Smooth muscle cell (in vitro differentiated cells): ENCODE data around the gene FAM120B. TPM values are rescaled to one million over a fixed set of nuclear protein-coding genes. Genes with fewer than 3 reads are reported as not detected.

Experiments used
- DNase-seq: peaks from one replicate; lab custom pipeline; 2025; ENCODE audit not compliant: unreplicated experiment; lab: John Stamatoyannopoulos, UW
- H2AFZ ChIP-seq: fragments of 200-600 bp; sonication (generic); 2 replicates; pipeline ENCODE4 v1.6.0; 2016; ENCODE audit warnings: antibody characterized with exemption, low read depth, mild to moderate bottlenecking
- H3F3A ChIP-seq: fragments of 200-600 bp; sonication (generic); 2 replicates; pipeline ENCODE4 v1.6.0; 2017; ENCODE audit warnings: antibody characterized with exemption, low read depth
- H3K27ac ChIP-seq: fragments of 200-600 bp; sonication (generic); 2 replicates; pipeline ENCODE4 v1.5.1; 2016; ENCODE audit warnings: low read depth, mild to moderate bottlenecking
- H3K27me3 ChIP-seq: fragments of 200-600 bp; sonication (generic); 2 replicates; pipeline ENCODE4 v1.6.1; 2016; ENCODE audit warnings: low read depth, mild to moderate bottlenecking
- H3K36me3 ChIP-seq: fragments of 200-600 bp; sonication (generic); 2 replicates; pipeline ENCODE4 v1.5.1; 2016; ENCODE audit warnings: low read depth
- H3K4me1 ChIP-seq: fragments of 200-600 bp; sonication (generic); 2 replicates; pipeline ENCODE4 v1.5.1; 2016; ENCODE audit warnings: low read depth
- H3K4me2 ChIP-seq: fragments of 200-600 bp; sonication (generic); 2 replicates; pipeline ENCODE4 v1.6.0; 2016; ENCODE audit warnings: mild to moderate bottlenecking
- H3K4me3 ChIP-seq: fragments of 200-600 bp; sonication (generic); 2 replicates; pipeline ENCODE4 v1.5.1; 2016; ENCODE audit warnings: mild to moderate bottlenecking
- H3K79me2 ChIP-seq: fragments of 200-600 bp; sonication (generic); 2 replicates; pipeline ENCODE4 v1.6.0; 2016; ENCODE audit warnings: low read depth, mild to moderate bottlenecking
- H3K9ac ChIP-seq: fragments of 200-600 bp; sonication (generic); 2 replicates; pipeline ENCODE4 v1.6.0; 2016; ENCODE audit warnings: low read depth
- H3K9me3 ChIP-seq: fragments of 200-600 bp; sonication (generic); replicated peaks from 2 replicates; pipeline ENCODE4 v1.5.1; 2016; ENCODE audit warnings: low read depth
- H4K20me1 ChIP-seq: fragments of 200-600 bp; sonication (generic); 2 replicates; pipeline ENCODE4 v1.6.0; 2016; ENCODE audit warnings: low read depth
- WGBS: methylation state at CpG from one replicate; pipeline ENCODE4 v1.1.7; 2016; ENCODE audit warnings: low lambda C conversion rate; 5-methylcytosine and 5-hydroxymethylcytosine counted together
- polyA plus RNA-seq: library from polyadenylated mRNA; unstranded; fragments of >200 nt; fragmentation: Nextera tagmentation; extraction: Ambion mirVana; gene quantifications from 2 replicates; pipeline ENCODE4 v1.2.1, GENCODE V29; 2016
- total RNA-seq: library from RNA; depleted of rRNA; stranded (reverse); fragments of >200 nt; gene quantifications from 2 replicates; pipeline ENCODE4 v1.2.3, GENCODE V29; 2014
- TF ChIP-seq, protein P1 (sequence below): fragments of 200-600 bp; sonication (generic); IDR thresholded peaks from 2 replicates; pipeline ENCODE4 v1.5.1; 2017; ENCODE audit warnings: borderline replicate concordance, mild to moderate bottlenecking, antibody characterized with exemption; ENCODE audit not compliant: insufficient read depth, poor library complexity, severe bottlenecking

FAM120B gene
- total and polyA plus RNA-seq, 2 experiments from 2014 or later = 17.8 to 26.3 TPM

DNA sequence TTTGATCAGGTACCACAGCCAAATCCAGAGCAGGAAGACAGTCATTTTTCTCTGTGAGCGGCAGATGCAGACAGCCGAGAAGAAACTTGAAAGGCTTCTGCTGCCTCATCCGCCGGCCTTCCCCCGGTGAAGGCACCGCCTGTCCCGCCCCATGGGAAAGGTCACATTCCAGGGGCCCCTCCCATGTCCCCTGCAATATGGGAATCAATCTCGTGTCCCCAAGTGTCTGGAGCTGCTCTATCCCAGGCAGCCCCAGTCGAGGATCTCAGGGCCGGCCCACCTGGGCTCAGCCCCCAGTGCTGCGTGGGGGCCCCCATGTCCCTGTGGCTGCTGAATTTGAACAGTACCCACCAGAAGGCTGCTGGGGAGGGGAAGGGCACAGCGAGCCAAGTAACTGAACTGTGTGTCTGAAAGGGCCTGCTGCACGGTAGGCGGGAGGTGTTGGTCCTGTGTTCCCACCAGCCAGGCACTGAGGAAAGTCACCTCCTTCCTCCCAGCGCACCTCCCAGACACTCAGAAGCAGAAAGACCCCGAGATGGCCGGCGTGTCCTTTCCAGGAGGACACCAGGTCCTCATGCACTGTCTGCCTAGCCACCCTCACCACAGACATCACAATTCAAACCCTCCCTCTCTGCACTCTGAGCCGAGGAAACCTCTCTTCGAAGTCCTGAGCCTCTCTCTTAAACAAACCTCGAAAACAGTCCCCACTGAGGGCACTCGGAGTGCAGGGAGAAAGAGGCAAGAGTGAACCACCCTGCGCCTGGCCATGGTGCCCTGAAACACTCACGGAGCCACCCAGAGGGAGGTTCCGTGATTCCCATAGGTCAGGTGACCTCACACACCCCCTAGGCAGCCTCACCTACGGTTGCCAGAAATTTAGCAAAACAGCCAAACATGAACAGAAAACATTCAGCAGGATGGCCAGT lies 147.3 kb downstream of the FAM120B start:
- Histone ChIP-seq H3K27me3 (peaks cover 8% of the 10 kb centered on the region), H2AFZ (no peak overlapping the region), H3K79me2 (no peaks in the 10 kb centered on the region), H3K4me1 (no peaks in the 10 kb centered on the region), H4K20me1 (no peaks in the 10 kb centered on the region), H3K27ac (no peak overlapping the region), H3K9me3 (no peaks in the 10 kb centered on the region), H3K4me3 (no peak overlapping the region), H3F3A (no peaks in the 10 kb centered on the region), H3K4me2 (no peak overlapping the region), H3K36me3 (no peaks in the 10 kb centered on the region), H3K9ac (no peak overlapping the region)
- TF ChIP-seq, protein P1, sequence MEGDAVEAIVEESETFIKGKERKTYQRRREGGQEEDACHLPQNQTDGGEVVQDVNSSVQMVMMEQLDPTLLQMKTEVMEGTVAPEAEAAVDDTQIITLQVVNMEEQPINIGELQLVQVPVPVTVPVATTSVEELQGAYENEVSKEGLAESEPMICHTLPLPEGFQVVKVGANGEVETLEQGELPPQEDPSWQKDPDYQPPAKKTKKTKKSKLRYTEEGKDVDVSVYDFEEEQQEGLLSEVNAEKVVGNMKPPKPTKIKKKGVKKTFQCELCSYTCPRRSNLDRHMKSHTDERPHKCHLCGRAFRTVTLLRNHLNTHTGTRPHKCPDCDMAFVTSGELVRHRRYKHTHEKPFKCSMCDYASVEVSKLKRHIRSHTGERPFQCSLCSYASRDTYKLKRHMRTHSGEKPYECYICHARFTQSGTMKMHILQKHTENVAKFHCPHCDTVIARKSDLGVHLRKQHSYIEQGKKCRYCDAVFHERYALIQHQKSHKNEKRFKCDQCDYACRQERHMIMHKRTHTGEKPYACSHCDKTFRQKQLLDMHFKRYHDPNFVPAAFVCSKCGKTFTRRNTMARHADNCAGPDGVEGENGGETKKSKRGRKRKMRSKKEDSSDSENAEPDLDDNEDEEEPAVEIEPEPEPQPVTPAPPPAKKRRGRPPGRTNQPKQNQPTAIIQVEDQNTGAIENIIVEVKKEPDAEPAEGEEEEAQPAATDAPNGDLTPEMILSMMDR = no peak
- DNase-seq = no peak
- 90% methylated on average over 26 of the region's 26 CpGs for WGBS

DNA sequence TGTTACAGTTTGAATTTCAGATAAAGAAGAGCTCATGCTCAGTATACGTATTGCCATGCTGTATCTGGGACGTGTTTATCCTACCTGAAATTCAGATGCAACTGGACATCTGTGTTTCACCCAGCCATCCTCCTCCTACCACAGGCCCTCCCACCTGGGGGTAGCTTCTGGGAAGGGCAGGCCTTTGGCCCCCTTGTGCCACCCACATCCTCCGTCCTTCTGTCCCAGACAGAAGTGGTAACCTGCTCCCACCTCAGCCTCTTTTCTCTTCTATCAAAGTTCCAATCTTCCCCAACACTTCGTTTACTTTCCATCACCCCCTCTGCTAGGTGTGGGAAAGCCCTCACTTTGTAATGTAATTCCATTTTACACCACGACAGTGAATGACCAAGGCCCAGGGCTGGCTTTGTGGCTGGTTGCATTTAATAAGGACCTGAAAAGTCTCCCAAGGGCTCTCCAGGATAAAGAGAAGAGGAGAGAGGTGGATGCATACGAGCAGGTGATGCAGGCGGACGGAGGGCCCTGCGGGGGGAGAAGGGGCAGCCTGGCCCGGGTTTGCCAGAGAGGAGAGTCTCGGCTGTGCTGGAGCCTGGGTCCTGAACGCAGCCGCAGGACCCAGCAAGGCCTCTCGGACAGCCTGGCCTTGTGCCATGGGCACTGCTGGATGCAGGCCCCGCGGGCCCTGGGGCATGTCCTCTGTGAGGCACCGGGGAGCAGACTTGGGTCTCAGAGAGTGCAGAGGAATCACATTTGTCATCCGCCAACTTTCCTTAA lies 148.1 kb downstream of the FAM120B start:
- Histone ChIP-seq H2AFZ (no peak overlapping the region), H3K9ac (no peak overlapping the region), H3K4me3 (no peak overlapping the region), H3K4me1 (no peaks in the 10 kb centered on the region), H3K27me3 (peaks cover 12% of the 10 kb centered on the region), H3K79me2 (no peaks in the 10 kb centered on the region), H3F3A (no peaks in the 10 kb centered on the region), H3K36me3 (no peaks in the 10 kb centered on the region), H3K9me3 (no peaks in the 10 kb centered on the region), H4K20me1 (no peaks in the 10 kb centered on the region), H3K4me2 (no peak overlapping the region), H3K27ac (no peak overlapping the region)
- no peak for DNase-seq
- 88% methylated on average over 18 of the region's 18 CpGs for WGBS
- TF ChIP-seq, protein P1 = no peak

DNA sequence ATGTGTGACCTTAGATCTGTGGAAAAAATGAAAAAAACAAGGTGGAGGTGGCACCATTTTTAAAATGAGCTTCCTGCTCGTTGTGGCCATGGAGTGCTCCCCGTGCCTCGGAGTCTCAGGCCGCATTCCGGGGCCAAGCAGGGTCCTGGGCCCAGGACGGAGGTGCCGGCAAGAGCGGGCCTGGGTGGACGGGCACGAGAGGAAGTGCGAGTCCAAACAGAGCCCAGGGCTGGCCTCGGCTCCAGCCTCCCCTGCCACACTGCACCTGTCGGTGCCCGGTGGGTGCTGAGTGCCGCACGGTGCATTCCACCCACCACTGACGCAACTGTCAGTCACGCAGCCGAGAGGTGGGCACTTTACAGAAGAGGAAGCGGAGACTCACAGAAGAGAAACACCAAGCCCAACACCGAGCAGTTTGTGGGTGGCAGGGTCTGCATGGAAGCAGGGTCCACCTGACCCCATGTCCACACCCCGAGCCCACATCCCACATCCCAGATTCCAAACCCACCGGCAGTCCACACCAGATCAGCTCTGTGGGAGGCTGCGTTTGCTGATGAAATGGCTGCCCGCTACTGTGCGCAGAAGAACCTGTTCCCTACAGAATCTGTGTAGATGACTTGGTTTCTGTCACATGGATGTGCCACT lies 148.9 kb downstream of the FAM120B start:
- H3K4me1 ChIP-seq = no peaks in the 10 kb centered on the region
- H3K36me3 ChIP-seq = no peaks in the 10 kb centered on the region
- no peaks in the 10 kb centered on the region for H3F3A ChIP-seq
- no peak overlapping the region for H3K9ac ChIP-seq
- H3K27me3 ChIP-seq = peaks cover 19% of the 10 kb centered on the region
- H2AFZ ChIP-seq = no peak overlapping the region
- 96% methylated on average over 26 of the region's 26 CpGs for WGBS
- TF ChIP-seq, protein P1 = no peak
- no peak for DNase-seq
- H3K79me2 ChIP-seq = no peaks in the 10 kb centered on the region
- H3K4me2 ChIP-seq = no peak overlapping the region
- H3K4me3 ChIP-seq = no peak overlapping the region
- H3K9me3 ChIP-seq = no peaks in the 10 kb centered on the region
- H4K20me1 ChIP-seq = no peaks in the 10 kb centered on the region
- H3K27ac ChIP-seq = no peak overlapping the region
